ENCODE measurements around the gene GORASP1. TPM values are rescaled to one million over a fixed set of nuclear protein-coding genes. Genes with fewer than 3 reads are reported as not detected.

The GORASP1 gene
- total RNA-seq, 1 experiment from 2014 or later, result 56.8 TPM

DNA sequence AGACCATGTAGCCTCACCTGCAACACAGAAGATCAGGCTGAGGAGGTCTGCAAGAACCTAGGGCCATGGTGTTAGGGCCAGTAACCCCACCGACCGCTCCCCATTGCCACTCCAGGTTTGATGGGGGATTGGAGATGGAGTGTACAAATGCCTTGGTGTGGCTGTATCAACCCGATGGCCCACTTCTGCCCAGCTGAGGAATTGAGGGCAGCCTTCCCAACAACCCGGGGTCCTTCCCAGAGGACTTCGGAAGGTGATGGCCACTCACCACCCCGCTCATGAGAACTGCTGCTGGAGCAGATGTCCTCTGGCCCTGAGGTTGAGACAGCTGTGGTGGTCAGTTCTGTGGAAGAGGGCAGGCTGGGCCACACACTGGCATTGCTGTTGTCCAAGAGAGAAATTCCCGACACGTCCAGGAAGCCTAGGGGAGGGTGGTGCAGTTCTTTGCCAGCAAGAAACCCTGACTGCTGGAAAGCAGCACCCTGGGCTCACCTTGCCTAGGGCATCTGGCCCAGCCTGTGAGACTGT lies 8.9 kb downstream of the GORASP1 start:
- no peak for DNase-seq (ENCODE audit: low read depth, low spot score)
- in situ Hi-C loops (cut with HindIII; ENCODE audit: low pct_unique_long_range_greater_than_20kb, low sequenced_read_pairs), result no loop called here

DNA sequence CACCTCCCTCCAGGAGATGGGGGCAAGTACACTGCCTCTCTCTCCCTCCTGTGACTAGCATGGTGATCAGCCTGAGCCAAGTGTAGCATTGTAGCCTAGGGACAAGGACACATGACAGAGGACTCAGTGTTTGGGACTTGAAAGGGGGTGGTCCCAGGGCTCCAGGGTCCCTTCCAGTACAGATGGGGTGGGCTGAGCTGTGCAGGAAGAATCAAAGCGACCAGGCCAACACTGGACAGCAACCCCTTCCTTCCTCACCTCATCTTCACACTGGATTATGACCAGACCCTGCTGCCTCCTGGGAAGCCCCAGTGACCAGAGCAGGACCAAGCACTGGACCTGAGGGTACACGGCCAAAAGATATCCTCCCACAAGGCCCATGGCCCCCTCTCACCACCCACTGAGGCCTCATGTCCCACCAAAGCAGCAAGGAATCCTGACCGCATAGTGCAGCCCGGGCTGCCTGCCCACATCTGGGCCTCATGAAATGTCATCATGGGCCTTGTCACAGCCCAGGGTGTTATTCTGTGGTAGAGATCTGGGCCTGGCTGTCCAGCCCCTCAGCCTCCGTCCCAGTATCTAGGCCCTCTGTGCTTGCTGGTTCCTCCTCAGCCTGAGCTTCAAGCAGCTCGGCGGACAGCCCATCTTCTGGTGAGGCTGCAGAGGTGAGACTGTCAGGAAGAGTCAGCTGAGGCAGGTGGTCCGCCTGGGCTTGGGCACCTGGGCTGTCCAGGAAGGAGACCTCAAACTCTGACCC lies 9.5 kb downstream of the GORASP1 start:
- no peak for DNase-seq (ENCODE audit: low read depth, low spot score)
- in situ Hi-C loops (cut with HindIII; ENCODE audit: low pct_unique_long_range_greater_than_20kb, low sequenced_read_pairs), result no loop called here

DNA sequence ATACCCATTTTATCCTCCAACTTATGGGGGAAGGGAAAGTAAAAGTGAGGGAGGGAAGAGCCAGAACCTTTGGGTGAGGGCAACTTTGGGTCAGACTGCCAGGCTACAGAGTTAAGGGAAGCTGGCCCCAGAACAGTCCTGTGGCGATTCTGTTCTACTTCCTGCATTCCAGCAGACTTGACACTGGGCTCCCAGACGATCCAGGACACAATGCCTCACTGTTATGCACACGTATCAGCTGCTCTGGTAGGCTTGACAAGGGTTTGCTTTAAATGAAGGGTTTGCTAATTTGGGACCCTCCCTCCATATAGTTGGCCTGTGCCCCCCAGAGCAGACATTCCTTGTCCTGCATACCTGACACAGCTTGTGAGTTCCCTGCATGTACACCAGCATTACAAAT lies 10.7 kb downstream of the GORASP1 start:
- in situ Hi-C loops (cut with HindIII; ENCODE audit: low pct_unique_long_range_greater_than_20kb, low sequenced_read_pairs), result no loop called here

DNA sequence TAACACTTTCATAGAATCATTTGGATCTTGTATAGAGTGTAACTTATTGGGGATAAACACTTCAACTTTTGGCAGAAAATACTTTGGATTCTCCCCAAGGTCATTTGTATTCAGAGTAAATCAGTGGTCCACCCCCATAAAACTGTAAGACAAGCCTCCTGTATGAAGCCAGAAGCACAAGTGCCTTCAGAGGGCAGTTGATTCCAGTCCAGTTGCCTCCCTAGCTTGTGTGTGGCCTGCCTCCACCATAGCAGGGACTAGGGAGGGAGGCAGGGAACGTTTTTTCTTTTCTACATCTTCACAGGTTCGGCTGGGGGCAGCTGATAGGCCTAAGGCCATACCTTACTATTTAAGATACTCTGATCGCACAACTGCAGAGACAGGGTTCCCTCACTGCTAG lies 11.6 kb downstream of the GORASP1 start:
- no peak for DNase-seq (ENCODE audit: low read depth, low spot score)
- in situ Hi-C loops (cut with HindIII; ENCODE audit: low pct_unique_long_range_greater_than_20kb, low sequenced_read_pairs), result no loop called here

More for the DNA sequence above, 10.7 kb downstream of the GORASP1 start:
- DNase-seq (ENCODE audit: low read depth, low spot score), result peak; percentile 85

DNA sequence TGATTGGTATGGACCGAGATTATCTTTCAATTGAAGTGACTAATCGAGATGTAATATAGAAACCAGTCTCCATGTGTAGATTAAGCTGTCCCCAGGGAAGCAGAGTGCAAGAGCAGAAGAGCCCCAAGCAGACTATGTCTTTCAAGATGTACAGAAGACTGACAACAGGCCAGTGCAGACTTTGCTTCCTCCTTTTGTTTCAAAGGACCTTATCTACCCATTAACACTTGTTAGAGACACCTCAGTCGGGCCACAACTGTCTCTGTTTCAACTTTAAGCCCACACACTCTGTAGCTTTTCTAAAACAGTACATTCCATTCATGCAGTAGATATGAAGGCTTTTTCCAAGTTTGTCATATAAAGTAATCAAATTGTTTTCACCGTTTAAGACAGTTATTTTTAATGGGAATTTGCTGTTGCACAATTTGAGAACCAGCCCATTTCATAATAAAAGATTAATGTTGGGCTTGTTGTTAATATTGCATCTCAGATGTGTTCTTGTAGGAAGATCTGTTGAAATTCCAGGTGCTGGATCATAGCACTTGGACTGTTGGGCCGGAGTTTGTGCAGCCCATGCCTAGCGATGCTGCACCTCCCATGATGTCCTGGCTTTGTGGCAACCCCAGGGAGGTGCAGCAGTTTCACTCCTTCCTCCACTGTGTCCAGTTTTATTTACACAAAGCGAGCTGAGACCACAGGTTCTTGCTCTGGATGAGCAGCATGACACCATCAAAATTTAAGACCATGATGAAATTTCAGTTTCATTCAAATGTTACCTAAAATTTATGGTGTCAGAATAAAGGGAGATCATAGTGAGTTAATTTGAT lies 12.4 kb downstream of the GORASP1 start:
- in situ Hi-C loops (cut with HindIII; ENCODE audit: low pct_unique_long_range_greater_than_20kb, low sequenced_read_pairs), result no loop called here

DNA sequence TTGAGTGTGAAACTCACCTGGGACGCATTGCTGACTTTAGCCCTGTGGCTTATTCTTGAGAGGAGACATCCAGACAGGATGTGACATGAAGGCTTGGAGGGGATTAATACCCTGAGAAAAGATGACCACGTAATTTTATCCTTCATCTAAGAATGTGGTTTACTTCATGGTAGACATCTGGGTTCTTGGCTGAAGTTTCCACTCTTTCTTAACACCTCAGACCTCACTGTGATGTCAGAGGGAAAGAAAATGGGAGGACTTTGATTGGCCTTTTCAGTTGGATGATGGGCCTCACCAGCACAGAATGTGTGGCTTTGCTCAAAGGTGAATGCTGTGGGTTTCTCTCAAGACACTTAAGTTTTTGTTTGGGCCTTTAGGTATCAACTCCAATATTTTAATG lies 16.5 kb downstream of the GORASP1 start:
- no peak for DNase-seq (ENCODE audit: low read depth, low spot score)
- in situ Hi-C loops (cut with HindIII; ENCODE audit: low pct_unique_long_range_greater_than_20kb, low sequenced_read_pairs), result no loop called here

More for the DNA sequence above, 12.4 kb downstream of the GORASP1 start:
- DNase-seq (ENCODE audit: low read depth, low spot score), result no peak

DNA sequence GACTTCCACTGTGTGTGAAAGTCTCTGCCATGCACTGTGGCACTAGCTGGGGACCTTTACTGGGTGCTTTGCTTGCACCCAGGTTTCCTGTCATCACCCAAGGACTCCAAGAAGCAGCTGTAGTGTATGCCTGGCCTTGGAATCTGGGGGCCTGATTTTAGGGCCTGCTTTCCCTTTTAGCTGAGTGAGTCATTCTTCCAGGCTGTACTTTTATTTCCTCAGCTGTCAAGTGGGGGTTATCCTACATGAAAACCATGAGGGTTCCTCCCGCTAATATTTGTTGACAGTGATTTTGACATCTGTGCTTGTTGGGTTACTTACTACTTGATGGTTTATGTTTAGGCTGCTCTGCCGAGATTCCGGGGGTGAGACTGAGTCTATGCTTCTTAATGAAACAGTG lies 18.5 kb downstream of the GORASP1 start:
- in situ Hi-C loops (cut with HindIII; ENCODE audit: low pct_unique_long_range_greater_than_20kb, low sequenced_read_pairs), result no loop called here
- DNase-seq (ENCODE audit: low read depth, low spot score), result no peak

DNA sequence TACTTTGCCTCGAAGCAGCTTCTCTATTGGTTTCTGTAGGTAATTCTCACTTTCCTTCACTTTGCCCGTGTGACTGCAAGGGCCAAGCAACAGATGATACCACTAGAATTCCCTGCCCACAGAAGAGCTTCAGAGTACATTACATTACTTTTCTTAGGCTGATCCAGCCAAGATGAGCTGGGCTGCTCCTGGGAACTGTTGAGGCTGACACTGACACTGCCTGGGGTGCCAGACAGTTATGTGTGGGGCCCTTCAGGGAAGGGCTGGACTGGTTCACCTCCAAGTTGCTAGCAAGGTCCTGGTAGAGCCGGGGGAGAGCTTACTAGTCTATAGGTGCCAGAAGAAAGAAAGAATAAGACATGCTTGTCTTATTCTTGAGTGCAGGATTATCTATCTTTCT lies 19.0 kb downstream of the GORASP1 start:
- no peak for DNase-seq (ENCODE audit: low read depth, low spot score)
- in situ Hi-C loops (cut with HindIII; ENCODE audit: low pct_unique_long_range_greater_than_20kb, low sequenced_read_pairs), result no loop called here

DNA sequence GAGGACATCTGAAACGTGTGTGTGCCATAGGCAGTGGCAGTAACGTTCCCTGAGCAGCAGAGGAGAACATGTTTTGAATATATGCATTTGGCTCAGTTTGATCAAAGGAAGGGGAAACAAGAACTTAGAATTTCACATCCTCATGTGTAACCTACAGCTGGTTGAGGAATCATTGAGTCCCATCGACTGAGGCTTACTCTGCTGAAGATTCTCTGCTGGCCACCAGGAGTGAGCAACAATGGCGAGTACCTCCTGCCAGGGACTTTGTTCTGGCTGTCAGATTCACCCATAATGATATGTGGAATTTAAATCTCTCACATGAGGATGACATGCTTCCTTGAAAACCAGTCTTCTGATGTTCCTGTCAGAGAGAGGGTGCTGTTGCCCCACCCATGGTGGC lies 21.3 kb downstream of the GORASP1 start:
- in situ Hi-C loops (cut with HindIII; ENCODE audit: low pct_unique_long_range_greater_than_20kb, low sequenced_read_pairs), result no loop called here
- no peak for DNase-seq (ENCODE audit: low read depth, low spot score)

DNA sequence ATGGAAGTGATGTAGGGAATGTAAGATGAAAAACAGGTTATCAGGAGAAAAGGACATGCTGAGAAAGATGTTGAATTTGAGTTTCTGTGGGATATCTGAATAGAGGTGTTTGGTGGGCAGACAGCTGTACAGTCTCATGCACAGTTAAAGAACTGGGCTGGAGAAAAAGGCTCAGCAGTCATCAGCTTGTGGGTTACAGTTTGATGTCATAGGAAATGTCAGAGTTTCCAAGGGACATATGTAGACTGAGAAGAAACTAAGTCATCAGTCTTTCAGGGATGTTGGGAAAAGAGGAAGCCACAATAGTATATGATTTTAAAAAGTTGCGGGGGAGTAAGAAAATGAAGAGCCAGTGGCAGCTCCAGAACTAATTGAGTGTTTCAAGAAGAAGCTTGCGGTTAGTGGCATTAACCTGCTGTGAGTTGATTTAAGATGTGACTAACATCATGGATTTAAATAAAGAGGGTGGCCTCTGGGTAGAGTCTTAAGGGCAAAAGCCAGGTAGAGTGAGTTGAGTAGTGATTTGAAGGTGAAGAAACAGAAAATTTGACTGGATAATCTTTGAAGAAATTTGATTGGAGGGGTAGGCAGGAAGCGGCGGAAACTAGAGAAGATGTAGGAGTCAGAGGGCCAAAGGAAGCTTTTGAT lies 24.6 kb downstream of the GORASP1 start:
- in situ Hi-C loops (cut with HindIII; ENCODE audit: low pct_unique_long_range_greater_than_20kb, low sequenced_read_pairs), result no loop called here
- DNase-seq (ENCODE audit: low read depth, low spot score), result no peak

DNA sequence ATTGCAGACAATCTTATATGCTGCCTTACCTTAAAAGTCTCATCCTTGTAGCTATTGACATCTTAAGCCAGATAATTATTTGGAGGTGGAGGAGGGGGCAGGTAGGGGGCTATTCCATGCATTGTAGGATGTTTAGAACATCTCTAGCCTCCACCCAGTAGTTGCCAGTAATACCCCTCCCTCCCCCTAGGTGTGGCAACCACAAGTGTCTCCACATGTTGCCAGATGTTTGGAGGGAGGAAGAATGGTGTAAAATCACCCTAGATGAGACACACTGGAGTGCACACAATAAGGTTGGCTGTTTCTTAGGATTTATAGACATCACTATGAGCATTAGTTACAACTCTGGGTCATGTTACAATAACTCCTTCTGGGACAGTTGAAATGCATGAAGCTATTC lies 27.4 kb downstream of the GORASP1 start:
- no peak for DNase-seq (ENCODE audit: low read depth, low spot score)
- in situ Hi-C loops (cut with HindIII; ENCODE audit: low pct_unique_long_range_greater_than_20kb, low sequenced_read_pairs), result no loop called here

DNA sequence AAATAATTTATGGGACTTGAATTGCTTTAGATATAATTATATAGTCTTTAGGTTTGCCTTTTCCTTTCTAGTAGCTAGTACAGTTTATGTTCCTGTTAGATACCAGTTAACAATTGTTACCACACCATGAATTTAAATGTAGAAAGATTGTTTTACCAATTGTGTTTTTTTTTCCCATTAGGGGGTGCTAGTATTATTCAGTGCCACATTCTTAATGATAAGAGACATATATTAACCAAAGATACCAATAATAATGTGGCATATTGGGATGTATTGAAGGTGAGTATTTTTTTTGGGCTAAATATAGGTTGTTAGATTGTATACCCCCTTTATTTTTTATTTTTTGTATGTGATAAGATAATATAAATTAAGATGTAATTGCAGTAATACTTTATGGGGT lies 27.9 kb downstream of the GORASP1 start:
- in situ Hi-C loops (cut with HindIII; ENCODE audit: low pct_unique_long_range_greater_than_20kb, low sequenced_read_pairs), result no loop called here
- DNase-seq (ENCODE audit: low read depth, low spot score), result no peak

DNA sequence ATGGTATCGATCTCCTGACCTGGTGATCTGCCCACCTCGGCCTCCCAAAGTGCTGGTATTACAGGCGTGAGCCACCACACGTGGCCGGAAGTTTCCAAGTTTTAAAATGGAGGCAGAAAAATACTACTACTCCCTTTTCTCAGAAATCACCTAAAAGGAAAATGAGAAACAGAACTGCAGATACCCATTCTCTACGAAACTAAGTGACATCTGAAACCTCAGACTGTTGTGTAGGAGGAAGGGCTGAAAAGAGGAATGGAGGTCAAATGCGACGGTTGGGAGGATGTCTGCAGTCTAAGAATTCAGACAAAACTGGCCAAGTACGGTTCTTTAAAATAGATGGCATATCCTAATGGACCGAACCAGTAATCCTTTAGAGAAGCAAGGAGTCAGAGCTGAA lies 31.5 kb downstream of the GORASP1 start:
- in situ Hi-C loops (cut with HindIII; ENCODE audit: low pct_unique_long_range_greater_than_20kb, low sequenced_read_pairs), result no loop called here
- DNase-seq (ENCODE audit: low read depth, low spot score), result no peak

DNA sequence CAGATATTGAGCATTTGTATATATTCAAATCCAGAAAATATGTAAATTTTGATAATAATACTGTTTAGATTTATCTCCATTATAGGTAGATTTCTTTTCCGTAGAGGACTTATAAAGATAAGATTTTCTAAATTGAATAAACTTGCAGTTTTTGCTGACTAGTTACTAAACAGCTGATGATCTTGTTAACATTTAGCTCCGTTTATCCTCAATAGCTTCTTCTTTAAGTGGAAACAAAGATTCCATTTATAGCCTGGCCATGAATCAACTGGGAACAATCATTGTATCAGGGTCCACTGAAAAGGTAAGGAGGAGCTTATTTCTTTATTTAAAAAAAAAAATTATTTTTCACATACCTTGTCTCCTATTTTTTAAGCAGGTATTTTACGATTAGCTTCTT lies 38.9 kb downstream of the GORASP1 start:
- in situ Hi-C loops (cut with HindIII; ENCODE audit: low pct_unique_long_range_greater_than_20kb, low sequenced_read_pairs), result no loop called here
- DNase-seq (ENCODE audit: low read depth, low spot score), result peak; percentile 56

DNA sequence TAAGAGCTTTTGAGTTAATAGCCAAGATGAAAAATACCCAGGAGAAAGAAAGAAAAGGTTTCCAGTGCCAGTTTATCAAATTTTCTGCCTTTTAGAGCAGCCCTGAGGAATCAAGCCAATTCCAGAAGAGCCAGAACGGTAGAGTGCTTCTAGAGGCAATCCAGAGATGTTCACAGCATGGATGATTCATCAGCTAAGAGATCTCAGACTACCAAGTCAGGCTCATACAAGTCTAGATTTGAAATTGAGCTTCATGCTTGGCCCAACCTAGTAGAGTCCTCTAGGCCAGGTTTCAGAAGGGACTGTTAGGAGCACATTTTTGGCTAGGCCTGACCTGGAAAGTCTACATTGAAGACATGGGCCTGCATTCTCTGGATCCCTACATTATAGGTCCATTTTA lies 40.1 kb downstream of the GORASP1 start:
- in situ Hi-C loops (cut with HindIII; ENCODE audit: low pct_unique_long_range_greater_than_20kb, low sequenced_read_pairs), result no loop called here
- no peak for DNase-seq (ENCODE audit: low read depth, low spot score)

DNA sequence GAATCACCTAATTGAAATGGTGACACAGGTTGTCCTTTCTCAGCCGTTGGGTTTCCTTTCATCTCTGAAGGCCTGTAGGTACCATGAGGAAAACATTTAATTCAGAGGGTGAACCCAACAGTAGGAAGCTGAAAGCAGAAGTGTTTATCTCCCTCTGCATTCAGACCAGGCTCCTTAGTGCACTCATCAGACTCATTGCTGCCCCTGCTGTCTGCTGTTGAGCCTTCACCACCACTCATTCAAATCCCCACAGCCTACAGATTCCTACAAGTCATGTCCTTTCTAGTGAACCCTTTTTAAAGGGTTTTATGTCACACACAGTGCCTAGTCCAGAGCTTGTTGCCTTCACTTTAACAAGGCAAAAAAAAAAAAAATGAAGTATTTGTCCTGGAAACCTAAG lies 42.2 kb downstream of the GORASP1 start:
- peak; percentile 69 for DNase-seq (ENCODE audit: low read depth, low spot score)

DNA sequence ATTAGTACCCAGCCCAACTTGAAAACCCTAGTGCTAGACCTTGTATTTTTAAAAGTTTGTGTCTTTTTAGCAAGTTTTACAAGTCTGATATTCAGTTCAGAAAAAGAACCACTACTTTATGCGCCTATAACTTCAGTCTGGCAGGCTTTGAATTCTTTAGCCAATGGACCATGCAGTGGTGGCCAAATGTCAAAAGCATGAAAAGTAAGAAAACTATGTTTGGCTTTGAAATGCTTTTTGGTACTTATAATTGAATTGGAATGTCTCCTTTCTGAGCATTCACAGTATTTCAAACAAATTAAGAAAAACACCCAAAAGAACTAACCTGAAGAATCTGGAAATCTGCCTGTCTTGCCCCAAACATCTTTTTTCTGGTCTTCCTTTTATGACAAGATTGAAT lies 42.8 kb downstream of the GORASP1 start:
- in situ Hi-C loops (cut with HindIII; ENCODE audit: low pct_unique_long_range_greater_than_20kb, low sequenced_read_pairs), result no loop called here
- no peak for DNase-seq (ENCODE audit: low read depth, low spot score)

More for the DNA sequence above, 42.2 kb downstream of the GORASP1 start:
- in situ Hi-C loops (cut with HindIII; ENCODE audit: low pct_unique_long_range_greater_than_20kb, low sequenced_read_pairs), result no loop called here

DNA sequence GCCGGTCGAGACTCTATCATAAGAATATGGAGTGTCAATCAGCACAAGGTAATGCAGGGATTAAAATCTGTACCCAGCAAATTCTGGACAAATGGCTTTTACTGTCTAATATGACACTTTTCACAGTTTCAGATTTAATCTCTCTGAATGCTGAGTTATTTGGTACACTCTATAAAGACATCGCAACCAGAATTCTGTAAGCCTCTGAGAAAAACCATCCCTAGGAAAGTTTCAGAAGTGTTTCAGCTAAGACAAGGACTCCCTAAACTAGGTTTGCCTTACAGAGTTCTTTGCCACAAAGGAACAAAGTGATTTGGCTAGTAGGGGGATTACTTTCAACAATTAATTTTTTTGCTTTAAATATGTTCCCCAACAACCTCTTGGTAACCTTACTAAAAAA lies 44.3 kb downstream of the GORASP1 start:
- DNase-seq (ENCODE audit: low read depth, low spot score), result no peak
- in situ Hi-C loops (cut with HindIII; ENCODE audit: low pct_unique_long_range_greater_than_20kb, low sequenced_read_pairs), result no loop called here

Measured in SK-MEL-5 (cell line).